Panc1 (cell line): ENCODE measurements around the gene SHISAL1. TPM values are rescaled to one million over a fixed set of nuclear protein-coding genes. Genes with fewer than 3 reads are reported as not detected.

Experiments
- ATAC-seq: fragments of 200-7000 bp; cut with Tn5 transposase; 2 replicates; pipeline ENCODE4 v1.9.1; 2020; ENCODE audit warnings: mild to moderate bottlenecking, moderate library complexity
- BruUV-seq: library from RNA; stranded (reverse); fragments of 400-500 nt; replicated peaks from 2 replicates; lab custom pipeline; 2021; lab: Mats Ljungman, UMichigan
- CTCF ChIA-PET: fragments of 300-600 bp; sonication (Branson Sonifier 250); formaldehyde crosslinking; loops from one replicate; lab custom pipeline; 2022; ENCODE audit warnings: antibody characterized with exemption; lab: Charles Lee
- POLR2A ChIA-PET: fragments of 300-600 bp; sonication (Branson Sonifier 250); formaldehyde crosslinking; loops from one replicate; lab custom pipeline; 2022; ENCODE audit warnings: antibody characterized with exemption; lab: Charles Lee
- DNase-seq: peaks from one replicate; pipeline ENCODE4 v3.0.0-alpha.2; 2010; ENCODE audit warnings: low read depth, low spot score
- H3K27ac ChIP-seq: 2 replicates; pipeline ENCODE4 v1.5.1; 2011; ENCODE audit warnings: mild to moderate bottlenecking, low read length, inconsistent platforms
- H3K27me3 ChIP-seq: fragments of 200-500 bp; sonication (Bioruptor generic); 2 replicates; pipeline ENCODE4 v1.6.0; 2014; ENCODE audit warnings: low read length, inconsistent platforms; ENCODE audit not compliant: control insufficient read depth, insufficient read depth
- H3K36me3 ChIP-seq: fragments of 200-500 bp; sonication (Bioruptor generic); 2 replicates; pipeline ENCODE4 v1.5.1; 2014; ENCODE audit warnings: inconsistent platforms, mild to moderate bottlenecking, low read length, moderate library complexity; ENCODE audit not compliant: control insufficient read depth, insufficient read depth
- H3K4me1 ChIP-seq: 2 replicates; pipeline ENCODE4 v1.5.1; 2011; ENCODE audit warnings: inconsistent platforms, mild to moderate bottlenecking, low read length, moderate library complexity; ENCODE audit not compliant: control insufficient read depth, insufficient read depth
- H3K4me3 ChIP-seq, 2 experiments: 2 replicates each; pipeline ENCODE4 v1.5.1; 2011 to 2012; ENCODE audit warnings: low read depth in 2 of 2, low read length in 2 of 2, mild to moderate bottlenecking in 2 of 2, inconsistent platforms in 1 of 2, moderate library complexity in 1 of 2
- H3K9me3 ChIP-seq: fragments of 200-500 bp; sonication (Bioruptor generic); 2 replicates; pipeline ENCODE4 v1.5.1; 2014; ENCODE audit warnings: low read depth, mild to moderate bottlenecking, inconsistent platforms, low read length, moderate library complexity; ENCODE audit not compliant: control insufficient read depth, insufficient read depth
- CTCF ChIP-seq: fragments of 450-650 bp; IDR thresholded peaks from 2 replicates; pipeline ENCODE4 v1.5.1; 2017; ENCODE audit warnings: mild to moderate bottlenecking
- POLR2AphosphoS5 ChIP-seq: IDR thresholded peaks from 2 replicates; pipeline ENCODE4 v1.6.1; 2012; ENCODE audit warnings: mild to moderate bottlenecking, low read depth, low read length, moderate library complexity
- REST ChIP-seq, 2 experiments: IDR thresholded peaks; 2 replicates each; pipeline ENCODE4 v1.6.1; 2011 to 2012; ENCODE audit warnings: low read depth in 2 of 2, control low read depth in 1 of 2, low read length in 1 of 2, mild to moderate bottlenecking in 1 of 2, moderate library complexity in 1 of 2; ENCODE audit not compliant: insufficient read depth in 1 of 2
- SIN3A ChIP-seq: IDR thresholded peaks from 2 replicates; pipeline ENCODE4 v1.6.1; 2012; ENCODE audit warnings: low read depth, mild to moderate bottlenecking, low read length, moderate library complexity, borderline replicate concordance; ENCODE audit not compliant: insufficient read depth
- TCF7L2 ChIP-seq: IDR thresholded peaks from 2 replicates; pipeline ENCODE4 v1.6.1; 2011; ENCODE audit warnings: mild to moderate bottlenecking, low read depth, low read length, inconsistent platforms
- in situ Hi-C: cut with HindIII; loops from 2 replicates; pipeline ENCODE4 v1.10.0; 2016; ENCODE audit warnings: low sequenced_read_pairs, low pct_unique_long_range_greater_than_20kb
- intact Hi-C: fragments of 100-400 bp; cut with micrococcal nuclease; formaldehyde crosslinking; loops from one replicate; pipeline ENCODE4 v1.10.0; 2022; ENCODE audit not compliant: unreplicated experiment
- total RNA-seq: library from RNA; stranded (reverse); gene quantifications from one replicate; pipeline ENCODE4 v1.2.1, GENCODE V29; 2021; ENCODE audit not compliant: unreplicated experiment

SHISAL1 gene
- total RNA-seq, 1 experiment from 2014 or later = 1.2 TPM

- Histone ChIP-seq H3K36me3 (no peaks in the 10 kb centered on the region), H3K4me3 (no peak overlapping the region), H3K27me3 (no peaks in the 10 kb centered on the region), H3K9me3 (no peaks in the 10 kb centered on the region), H3K4me1 (no peaks in the 10 kb centered on the region), H3K27ac (no peak overlapping the region)
- no peak for DNase-seq
- TF ChIP-seq POLR2AphosphoS5 = no peak
- no peak for TF ChIP-seq REST (IDR thresholded peaks at IDR 0.05; ENCODE audit: insufficient read depth in 1 of 2, low read depth in 2 of 2, low read length in 1 of 2)
- no peak for TF ChIP-seq CTCF
- TF ChIP-seq SIN3A = no peak
- TF ChIP-seq TCF7L2 = no peak
- ChIA-PET CTCF (no interaction called here), POLR2A (no interaction called here)
- intact Hi-C loops (no loop called here), in situ Hi-C loops (no loop called here)
- no peak for ATAC-seq
- no TSS peak for BruUV-seq
Measured at GRCh38 chr22:44220727-44221680, 91.7 kb downstream of the SHISAL1 start.

- Histone ChIP-seq H3K4me1 (no peaks in the 10 kb centered on the region), H3K27me3 (no peaks in the 10 kb centered on the region), H3K9me3 (no peaks in the 10 kb centered on the region), H3K4me3 (no peak overlapping the region), H3K27ac (no peak overlapping the region), H3K36me3 (no peaks in the 10 kb centered on the region)
- POLR2A ChIA-PET = no interaction called here
- DNase-seq = no peak
- TF ChIP-seq TCF7L2 (no peak), REST (IDR thresholded peaks at IDR 0.05; ENCODE audit: insufficient read depth in 1 of 2, low read depth in 2 of 2, low read length in 1 of 2) (no peak), SIN3A (no peak), CTCF (no peak), POLR2AphosphoS5 (no peak)
- no TSS peak for BruUV-seq
- no peak for ATAC-seq
- in situ Hi-C loops (no loop called here), intact Hi-C loops (no loop called here)
- CTCF ChIA-PET = no interaction called here
Measured at GRCh38 chr22:44219101-44219870, 93.5 kb downstream of the SHISAL1 start.
